GM19324 (cell line): ENCODE measurements around the gene SCFD2.
"Not testable (repeated sequence)": the region's sequence is repeated elsewhere in the genome, so short reads cannot be mapped to it uniquely, and the experiment has no call there.

Experiments used
- ATAC-seq: cut with Tn5 transposase; IDR thresholded peaks from one replicate; pipeline ENCODE4 v1.9.1; 2021; ENCODE audit warnings: mild to moderate bottlenecking, moderate library complexity; ENCODE audit not compliant: unreplicated experiment, low FRiP score

SCFD2 gene

GRCh38 chr4:52846502-52846901 lies 519.4 kb downstream of the SCFD2 start:
- no peak for ATAC-seq

- no peak for ATAC-seq
Measured at GRCh38 chr4:52844596-52844995, 521.3 kb downstream of the SCFD2 start.

- no peak for ATAC-seq
Measured at GRCh38 chr4:52843958-52844357, 521.9 kb downstream of the SCFD2 start.

GRCh38 chr4:52843351-52843750 lies 522.5 kb downstream of the SCFD2 start:
- ATAC-seq = no peak

GRCh38 chr4:52842792-52843191 lies 523.1 kb downstream of the SCFD2 start:
- ATAC-seq = no peak

GRCh38 chr4:52841682-52842456 lies 524.0 kb downstream of the SCFD2 start:
- no peak for ATAC-seq

- ATAC-seq = no peak
Measured at GRCh38 chr4:52840531-52841370, 525.1 kb downstream of the SCFD2 start.

- no peak for ATAC-seq
Measured at GRCh38 chr4:52838729-52839586, 526.9 kb downstream of the SCFD2 start.

GRCh38 chr4:52837716-52838558 lies 527.9 kb downstream of the SCFD2 start:
- no peak for ATAC-seq

GRCh38 chr4:52836678-52837077 lies 529.2 kb downstream of the SCFD2 start:
- ATAC-seq = no peak

- no peak for ATAC-seq
Measured at GRCh38 chr4:52836120-52836519, 529.7 kb downstream of the SCFD2 start.

- not testable (repeated sequence) for ATAC-seq
Measured at GRCh38 chr4:52834641-52835456, 531.0 kb downstream of the SCFD2 start.

- ATAC-seq = no peak
Measured at GRCh38 chr4:52833941-52834525, 531.8 kb downstream of the SCFD2 start.

- ATAC-seq = no peak
Measured at GRCh38 chr4:52825460-52826090, 540.3 kb downstream of the SCFD2 start.

GRCh38 chr4:52824603-52825459 lies 541.0 kb downstream of the SCFD2 start:
- no peak for ATAC-seq

GRCh38 chr4:52824270-52824602 lies 541.6 kb downstream of the SCFD2 start:
- ATAC-seq = no peak

GRCh38 chr4:52823702-52824092 lies 542.2 kb downstream of the SCFD2 start:
- ATAC-seq = no peak
